Astrocyte of the hippocampus (primary cell): Measurements from ENCODE around the gene CFAP221.

Experiments
- DNase-seq: peaks from one replicate; pipeline ENCODE4 v3.0.0; 2011; ENCODE audit warnings: low read depth, low spot score

Gene CFAP221

GRCh38 chr2:119680457-119681202, 136.4 kb downstream of the CFAP221 start:
- DNase-seq, result no peak

- no peak for DNase-seq
These were observed 137.1 kb downstream of the CFAP221 start for GRCh38 chr2:119681203-119681867.

- DNase-seq, result no peak
These were observed 137.6 kb downstream of the CFAP221 start for GRCh38 chr2:119681868-119682220.

GRCh38 chr2:119682578-119682977, 138.3 kb downstream of the CFAP221 start:
- DNase-seq, result no peak

- no peak for DNase-seq
These were observed 138.9 kb downstream of the CFAP221 start for GRCh38 chr2:119683074-119683712.

- peak; percentile 63 for DNase-seq
These were observed 139.6 kb downstream of the CFAP221 start for GRCh38 chr2:119683713-119684443.

GRCh38 chr2:119684518-119684917, 140.3 kb downstream of the CFAP221 start:
- no peak for DNase-seq

- no peak for DNase-seq
These were observed 144.4 kb downstream of the CFAP221 start for GRCh38 chr2:119688616-119689015.

- no peak for DNase-seq
These were observed 145.0 kb downstream of the CFAP221 start for GRCh38 chr2:119689218-119689617.

- DNase-seq, result no peak
These were observed 146.9 kb downstream of the CFAP221 start for GRCh38 chr2:119691189-119691588.

- no peak for DNase-seq
These were observed 147.5 kb downstream of the CFAP221 start for GRCh38 chr2:119691651-119692245.

- no peak for DNase-seq
These were observed 148.1 kb downstream of the CFAP221 start for GRCh38 chr2:119692310-119692709.

- DNase-seq, result no peak
These were observed 148.7 kb downstream of the CFAP221 start for GRCh38 chr2:119692954-119693353.

- no peak for DNase-seq
These were observed 149.3 kb downstream of the CFAP221 start for GRCh38 chr2:119693567-119693966.

GRCh38 chr2:119693967-119694366, 149.7 kb downstream of the CFAP221 start:
- no peak for DNase-seq

- no peak for DNase-seq
These were observed 150.2 kb downstream of the CFAP221 start for GRCh38 chr2:119694470-119694844.

- DNase-seq, result peak; percentile 92
These were observed 150.7 kb downstream of the CFAP221 start for GRCh38 chr2:119694845-119695521.

- DNase-seq, result no peak
These were observed 151.8 kb downstream of the CFAP221 start for GRCh38 chr2:119696005-119696404.

GRCh38 chr2:119696494-119697030, 152.3 kb downstream of the CFAP221 start:
- DNase-seq, result no peak

GRCh38 chr2:119697290-119698020, 153.2 kb downstream of the CFAP221 start:
- no peak for DNase-seq
